ENCODE data around the gene VPS45. TPM values are rescaled to one million over a fixed set of nuclear protein-coding genes. Genes with fewer than 3 reads are reported as not detected.
A peak's percentile ranks its signal among the peaks of the same experiment; 100 is the strongest.

VPS45 gene
- total and polyA plus RNA-seq, 2 of the 13 experiments (the other 11 are each of a cell fraction or from before 2014, with no cell fraction given) = 15.2 to 25.2 TPM

DNA sequence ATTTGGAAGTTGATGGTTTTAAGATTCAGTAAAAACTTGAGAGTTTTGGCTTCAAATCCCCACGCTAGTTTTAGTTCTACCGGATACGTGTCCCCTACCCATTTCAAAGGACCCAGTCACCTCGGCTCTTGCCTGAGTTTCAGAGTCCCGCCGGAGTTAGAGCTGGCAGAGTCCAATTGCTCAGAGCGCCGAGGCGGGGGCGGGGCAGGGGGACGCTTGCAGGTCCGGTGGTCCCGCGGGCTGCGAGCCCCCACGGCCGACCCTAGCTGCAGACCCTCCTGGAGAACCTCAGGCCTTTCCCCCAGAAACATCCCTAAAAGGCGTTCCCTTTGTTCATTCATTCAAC, 765 bp upstream of the VPS45 start (continued):
- no peak for TF ChIP-seq KDM4B (CRISPR knock-in tag; IDR thresholded peaks at IDR 0.05)
- TF ChIP-seq IRF2 (CRISPR knock-in tag; IDR thresholded peaks at IDR 0.05) = no peak
- TF ChIP-seq NKX3-1 (CRISPR knock-in tag; IDR thresholded peaks at IDR 0.05) = peak; percentile 18; the same call in 1 of the 2 replicates
- no peak for TF ChIP-seq ZNF224 (CRISPR knock-in tag; IDR thresholded peaks at IDR 0.05)
- no peak for TF ChIP-seq ZNF350 (CRISPR knock-in tag; IDR thresholded peaks at IDR 0.05; ENCODE audit: borderline replicate concordance, low read depth)
- TF ChIP-seq ZNF75D (CRISPR knock-in tag; IDR thresholded peaks at IDR 0.05; ENCODE audit: borderline replicate concordance) = no peak
- TF ChIP-seq SNRNP70 (IDR thresholded peaks at IDR 0.05; ENCODE audit: low read depth, low read length) = no peak
- TF ChIP-seq, protein P1, sequence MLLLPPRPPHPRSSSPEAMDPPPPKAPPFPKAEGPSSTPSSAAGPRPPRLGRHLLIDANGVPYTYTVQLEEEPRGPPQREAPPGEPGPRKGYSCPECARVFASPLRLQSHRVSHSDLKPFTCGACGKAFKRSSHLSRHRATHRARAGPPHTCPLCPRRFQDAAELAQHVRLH (CRISPR knock-in tag; IDR thresholded peaks at IDR 0.05; ENCODE audit: borderline replicate concordance, low read depth) = no peak
- peak; percentile 15 for TF ChIP-seq AGO2 (optimal IDR thresholded peaks at IDR 0.05; ENCODE audit: low read depth, low read length)
- no peak for TF ChIP-seq KLF6 (CRISPR knock-in tag; IDR thresholded peaks at IDR 0.05)
- TF ChIP-seq, protein P2, sequence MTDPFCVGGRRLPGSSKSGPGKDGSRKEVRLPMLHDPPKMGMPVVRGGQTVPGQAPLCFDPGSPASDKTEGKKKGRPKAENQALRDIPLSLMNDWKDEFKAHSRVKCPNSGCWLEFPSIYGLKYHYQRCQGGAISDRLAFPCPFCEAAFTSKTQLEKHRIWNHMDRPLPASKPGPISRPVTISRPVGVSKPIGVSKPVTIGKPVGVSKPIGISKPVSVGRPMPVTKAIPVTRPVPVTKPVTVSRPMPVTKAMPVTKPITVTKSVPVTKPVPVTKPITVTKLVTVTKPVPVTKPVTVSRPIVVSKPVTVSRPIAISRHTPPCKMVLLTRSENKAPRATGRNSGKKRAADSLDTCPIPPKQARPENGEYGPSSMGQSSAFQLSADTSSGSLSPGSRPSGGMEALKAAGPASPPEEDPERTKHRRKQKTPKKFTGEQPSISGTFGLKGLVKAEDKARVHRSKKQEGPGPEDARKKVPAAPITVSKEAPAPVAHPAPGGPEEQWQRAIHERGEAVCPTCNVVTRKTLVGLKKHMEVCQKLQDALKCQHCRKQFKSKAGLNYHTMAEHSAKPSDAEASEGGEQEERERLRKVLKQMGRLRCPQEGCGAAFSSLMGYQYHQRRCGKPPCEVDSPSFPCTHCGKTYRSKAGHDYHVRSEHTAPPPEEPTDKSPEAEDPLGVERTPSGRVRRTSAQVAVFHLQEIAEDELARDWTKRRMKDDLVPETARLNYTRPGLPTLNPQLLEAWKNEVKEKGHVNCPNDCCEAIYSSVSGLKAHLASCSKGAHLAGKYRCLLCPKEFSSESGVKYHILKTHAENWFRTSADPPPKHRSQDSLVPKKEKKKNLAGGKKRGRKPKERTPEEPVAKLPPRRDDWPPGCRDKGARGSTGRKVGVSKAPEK (CRISPR knock-in tag; IDR thresholded peaks at IDR 0.05; ENCODE audit: borderline replicate concordance) = no peak
- TF ChIP-seq ZNF850 (CRISPR knock-in tag; conservative IDR thresholded peaks at IDR 0.05) = no peak
- no peak for TF ChIP-seq DR1 (CRISPR knock-in tag; IDR thresholded peaks at IDR 0.05)
- TF ChIP-seq, protein P3, sequence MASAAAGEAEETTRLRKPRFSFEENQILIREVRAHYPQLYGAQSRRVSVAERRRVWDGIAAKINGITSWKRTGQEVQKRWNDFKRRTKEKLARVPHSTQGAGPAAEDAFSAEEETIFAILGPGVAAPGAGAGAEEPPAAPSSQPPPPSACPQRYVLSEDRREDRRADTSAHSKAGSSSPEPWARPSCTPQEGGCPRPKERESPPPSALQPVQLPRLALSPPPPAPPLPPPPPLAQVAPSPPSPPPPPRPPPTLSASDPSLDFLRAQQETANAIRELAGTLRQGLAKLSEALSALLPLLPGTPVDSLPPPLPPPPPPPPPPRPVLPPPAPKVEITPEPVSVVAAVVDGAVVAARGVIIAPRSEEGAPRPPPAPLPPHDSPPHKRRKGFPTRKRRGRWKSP (CRISPR knock-in tag; IDR thresholded peaks at IDR 0.05) = no peak
- TF ChIP-seq ZBTB1 (CRISPR knock-in tag; IDR thresholded peaks at IDR 0.05; ENCODE audit: borderline replicate concordance) = no peak
- peak; percentile 41; the same call in 1 of the 2 replicates for TF ChIP-seq ZNF263 (CRISPR knock-in tag; IDR thresholded peaks at IDR 0.05)
- TF ChIP-seq, protein P4, sequence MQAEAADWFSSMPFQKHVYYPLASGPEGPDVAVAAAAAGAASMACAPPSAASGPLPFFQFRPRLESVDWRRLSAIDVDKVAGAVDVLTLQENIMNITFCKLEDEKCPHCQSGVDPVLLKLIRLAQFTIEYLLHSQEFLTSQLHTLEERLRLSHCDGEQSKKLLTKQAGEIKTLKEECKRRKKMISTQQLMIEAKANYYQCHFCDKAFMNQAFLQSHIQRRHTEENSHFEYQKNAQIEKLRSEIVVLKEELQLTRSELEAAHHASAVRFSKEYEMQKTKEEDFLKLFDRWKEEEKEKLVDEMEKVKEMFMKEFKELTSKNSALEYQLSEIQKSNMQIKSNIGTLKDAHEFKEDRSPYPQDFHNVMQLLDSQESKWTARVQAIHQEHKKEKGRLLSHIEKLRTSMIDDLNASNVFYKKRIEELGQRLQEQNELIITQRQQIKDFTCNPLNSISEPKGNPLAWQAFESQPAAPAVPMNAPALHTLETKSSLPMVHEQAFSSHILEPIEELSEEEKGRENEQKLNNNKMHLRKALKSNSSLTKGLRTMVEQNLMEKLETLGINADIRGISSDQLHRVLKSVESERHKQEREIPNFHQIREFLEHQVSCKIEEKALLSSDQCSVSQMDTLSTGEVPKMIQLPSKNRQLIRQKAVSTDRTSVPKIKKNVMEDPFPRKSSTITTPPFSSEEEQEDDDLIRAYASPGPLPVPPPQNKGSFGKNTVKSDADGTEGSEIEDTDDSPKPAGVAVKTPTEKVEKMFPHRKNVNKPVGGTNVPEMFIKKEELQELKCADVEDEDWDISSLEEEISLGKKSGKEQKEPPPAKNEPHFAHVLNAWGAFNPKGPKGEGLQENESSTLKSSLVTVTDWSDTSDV (CRISPR knock-in tag; IDR thresholded peaks at IDR 0.05) = 0 out of 2 replicates have a peak, but pooled peaks have one; percentile 22
- TF ChIP-seq, protein P5, sequence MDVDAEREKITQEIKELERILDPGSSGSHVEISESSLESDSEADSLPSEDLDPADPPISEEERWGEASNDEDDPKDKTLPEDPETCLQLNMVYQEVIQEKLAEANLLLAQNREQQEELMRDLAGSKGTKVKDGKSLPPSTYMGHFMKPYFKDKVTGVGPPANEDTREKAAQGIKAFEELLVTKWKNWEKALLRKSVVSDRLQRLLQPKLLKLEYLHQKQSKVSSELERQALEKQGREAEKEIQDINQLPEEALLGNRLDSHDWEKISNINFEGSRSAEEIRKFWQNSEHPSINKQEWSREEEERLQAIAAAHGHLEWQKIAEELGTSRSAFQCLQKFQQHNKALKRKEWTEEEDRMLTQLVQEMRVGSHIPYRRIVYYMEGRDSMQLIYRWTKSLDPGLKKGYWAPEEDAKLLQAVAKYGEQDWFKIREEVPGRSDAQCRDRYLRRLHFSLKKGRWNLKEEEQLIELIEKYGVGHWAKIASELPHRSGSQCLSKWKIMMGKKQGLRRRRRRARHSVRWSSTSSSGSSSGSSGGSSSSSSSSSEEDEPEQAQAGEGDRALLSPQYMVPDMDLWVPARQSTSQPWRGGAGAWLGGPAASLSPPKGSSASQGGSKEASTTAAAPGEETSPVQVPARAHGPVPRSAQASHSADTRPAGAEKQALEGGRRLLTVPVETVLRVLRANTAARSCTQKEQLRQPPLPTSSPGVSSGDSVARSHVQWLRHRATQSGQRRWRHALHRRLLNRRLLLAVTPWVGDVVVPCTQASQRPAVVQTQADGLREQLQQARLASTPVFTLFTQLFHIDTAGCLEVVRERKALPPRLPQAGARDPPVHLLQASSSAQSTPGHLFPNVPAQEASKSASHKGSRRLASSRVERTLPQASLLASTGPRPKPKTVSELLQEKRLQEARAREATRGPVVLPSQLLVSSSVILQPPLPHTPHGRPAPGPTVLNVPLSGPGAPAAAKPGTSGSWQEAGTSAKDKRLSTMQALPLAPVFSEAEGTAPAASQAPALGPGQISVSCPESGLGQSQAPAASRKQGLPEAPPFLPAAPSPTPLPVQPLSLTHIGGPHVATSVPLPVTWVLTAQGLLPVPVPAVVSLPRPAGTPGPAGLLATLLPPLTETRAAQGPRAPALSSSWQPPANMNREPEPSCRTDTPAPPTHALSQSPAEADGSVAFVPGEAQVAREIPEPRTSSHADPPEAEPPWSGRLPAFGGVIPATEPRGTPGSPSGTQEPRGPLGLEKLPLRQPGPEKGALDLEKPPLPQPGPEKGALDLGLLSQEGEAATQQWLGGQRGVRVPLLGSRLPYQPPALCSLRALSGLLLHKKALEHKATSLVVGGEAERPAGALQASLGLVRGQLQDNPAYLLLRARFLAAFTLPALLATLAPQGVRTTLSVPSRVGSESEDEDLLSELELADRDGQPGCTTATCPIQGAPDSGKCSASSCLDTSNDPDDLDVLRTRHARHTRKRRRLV (CRISPR knock-in tag; IDR thresholded peaks at IDR 0.05) = no peak
- no peak for TF ChIP-seq SRSF1 (optimal IDR thresholded peaks at IDR 0.05; ENCODE audit: low read depth, low read length)
- TF ChIP-seq ZKSCAN1 (IDR thresholded peaks at IDR 0.05; ENCODE audit: low read length) = no peak

Data from HepG2 (cell line).